C4-2B (cell line): ENCODE measurements around the gene ZSWIM5.

Experiments used
- H3K27ac ChIP-seq: fragments of 450-650 bp; 2 replicates; pipeline ENCODE4 v1.5.1; 2017
- ZFX ChIP-seq: fragments of 450-650 bp; IDR thresholded peaks from 2 replicates; pipeline ENCODE4 v1.6.1; 2017
- TF ChIP-seq, protein P1 (sequence below): fragments of 450-650 bp; conservative IDR thresholded peaks from 2 replicates; pipeline ENCODE4 v1.5.1; 2017; ENCODE audit warnings: mild to moderate bottlenecking

The ZSWIM5 gene

DNA sequence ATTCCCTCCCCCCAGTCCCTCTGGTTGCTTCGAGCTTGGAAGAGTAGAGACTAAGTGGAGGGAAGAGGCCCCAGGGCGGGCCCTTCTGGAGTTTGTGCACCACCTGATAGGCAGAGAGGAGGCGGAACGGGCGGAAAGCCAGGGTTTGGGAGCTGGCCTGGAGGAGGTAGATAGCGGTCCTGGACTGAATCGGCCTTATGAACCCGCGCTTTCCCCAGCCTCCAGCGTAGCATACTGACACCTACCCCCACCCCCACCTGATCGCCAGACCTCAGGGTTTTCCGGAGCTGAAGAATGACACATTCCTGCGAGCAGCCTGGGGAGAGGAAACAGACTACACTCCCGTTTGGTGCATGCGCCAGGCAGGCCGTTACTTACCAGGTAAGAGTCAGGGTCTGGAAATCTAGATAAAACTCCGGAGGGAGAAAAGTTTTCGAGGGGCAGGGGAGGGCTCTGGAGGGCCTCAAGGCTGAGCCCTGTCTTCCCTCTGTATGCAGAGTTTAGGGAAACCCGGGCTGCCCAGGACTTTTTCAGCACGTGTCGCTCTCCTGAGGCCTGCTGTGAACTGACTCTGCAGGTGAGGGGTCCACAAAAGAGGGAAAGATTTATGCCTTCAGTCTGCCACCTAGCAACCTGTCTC is 193.6 kb downstream of the ZSWIM5 start:
- H3K27ac ChIP-seq = peak overlapping the region; percentile 81
- TF ChIP-seq, protein P1, sequence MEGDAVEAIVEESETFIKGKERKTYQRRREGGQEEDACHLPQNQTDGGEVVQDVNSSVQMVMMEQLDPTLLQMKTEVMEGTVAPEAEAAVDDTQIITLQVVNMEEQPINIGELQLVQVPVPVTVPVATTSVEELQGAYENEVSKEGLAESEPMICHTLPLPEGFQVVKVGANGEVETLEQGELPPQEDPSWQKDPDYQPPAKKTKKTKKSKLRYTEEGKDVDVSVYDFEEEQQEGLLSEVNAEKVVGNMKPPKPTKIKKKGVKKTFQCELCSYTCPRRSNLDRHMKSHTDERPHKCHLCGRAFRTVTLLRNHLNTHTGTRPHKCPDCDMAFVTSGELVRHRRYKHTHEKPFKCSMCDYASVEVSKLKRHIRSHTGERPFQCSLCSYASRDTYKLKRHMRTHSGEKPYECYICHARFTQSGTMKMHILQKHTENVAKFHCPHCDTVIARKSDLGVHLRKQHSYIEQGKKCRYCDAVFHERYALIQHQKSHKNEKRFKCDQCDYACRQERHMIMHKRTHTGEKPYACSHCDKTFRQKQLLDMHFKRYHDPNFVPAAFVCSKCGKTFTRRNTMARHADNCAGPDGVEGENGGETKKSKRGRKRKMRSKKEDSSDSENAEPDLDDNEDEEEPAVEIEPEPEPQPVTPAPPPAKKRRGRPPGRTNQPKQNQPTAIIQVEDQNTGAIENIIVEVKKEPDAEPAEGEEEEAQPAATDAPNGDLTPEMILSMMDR = no peak
- no peak for TF ChIP-seq ZFX

DNA sequence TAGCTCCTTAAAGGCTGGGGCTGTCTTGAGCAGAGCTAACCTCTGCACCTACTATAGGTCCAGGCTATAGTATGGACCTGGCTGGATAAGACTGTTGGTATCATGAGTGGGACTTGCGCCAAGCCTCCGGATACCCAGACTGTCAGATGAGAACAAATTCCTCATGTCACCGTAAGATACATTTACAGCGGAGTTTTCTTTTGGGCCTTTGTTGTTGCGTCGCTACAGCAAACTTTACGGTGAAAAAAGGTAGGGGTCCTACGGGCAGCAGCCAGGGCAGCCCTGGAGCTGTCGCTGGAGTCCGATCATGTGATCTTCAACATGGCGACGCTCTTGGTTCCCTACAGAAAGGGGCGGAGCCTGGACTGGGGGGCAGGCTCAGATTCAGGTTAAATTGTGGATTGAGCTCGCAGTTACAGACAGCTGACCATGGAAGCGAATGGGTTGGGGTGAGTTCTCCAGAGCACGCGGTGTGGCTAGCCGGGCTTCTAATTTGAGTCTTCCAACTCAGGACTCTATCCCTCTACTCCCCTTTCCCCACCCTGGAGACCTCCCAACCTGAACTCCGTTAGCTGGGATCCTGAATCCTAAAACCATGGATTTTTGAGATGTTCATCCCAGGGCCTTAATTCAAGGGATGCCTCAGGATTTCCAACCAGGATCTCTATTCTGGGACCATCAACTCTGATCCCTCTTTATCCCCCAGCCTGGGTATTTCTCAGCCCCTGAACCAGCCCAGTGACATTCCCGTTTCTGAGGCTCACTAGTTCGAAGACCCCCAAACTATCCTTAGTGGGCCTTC is 194.4 kb downstream of the ZSWIM5 start, which contains the start of gene UROD:
UROD (plus strand) TSS at position 418 of the 802 bp plus-strand sequence; CDS start at position 430, 12 bp downstream.
- H3K27ac ChIP-seq = peak within 1 kb of the TSS; percentile 81
- TF ChIP-seq, protein P1 = no peak
- TF ChIP-seq ZFX = 0 out of 2 replicates have a peak, but pooled peaks have one; percentile 16

DNA sequence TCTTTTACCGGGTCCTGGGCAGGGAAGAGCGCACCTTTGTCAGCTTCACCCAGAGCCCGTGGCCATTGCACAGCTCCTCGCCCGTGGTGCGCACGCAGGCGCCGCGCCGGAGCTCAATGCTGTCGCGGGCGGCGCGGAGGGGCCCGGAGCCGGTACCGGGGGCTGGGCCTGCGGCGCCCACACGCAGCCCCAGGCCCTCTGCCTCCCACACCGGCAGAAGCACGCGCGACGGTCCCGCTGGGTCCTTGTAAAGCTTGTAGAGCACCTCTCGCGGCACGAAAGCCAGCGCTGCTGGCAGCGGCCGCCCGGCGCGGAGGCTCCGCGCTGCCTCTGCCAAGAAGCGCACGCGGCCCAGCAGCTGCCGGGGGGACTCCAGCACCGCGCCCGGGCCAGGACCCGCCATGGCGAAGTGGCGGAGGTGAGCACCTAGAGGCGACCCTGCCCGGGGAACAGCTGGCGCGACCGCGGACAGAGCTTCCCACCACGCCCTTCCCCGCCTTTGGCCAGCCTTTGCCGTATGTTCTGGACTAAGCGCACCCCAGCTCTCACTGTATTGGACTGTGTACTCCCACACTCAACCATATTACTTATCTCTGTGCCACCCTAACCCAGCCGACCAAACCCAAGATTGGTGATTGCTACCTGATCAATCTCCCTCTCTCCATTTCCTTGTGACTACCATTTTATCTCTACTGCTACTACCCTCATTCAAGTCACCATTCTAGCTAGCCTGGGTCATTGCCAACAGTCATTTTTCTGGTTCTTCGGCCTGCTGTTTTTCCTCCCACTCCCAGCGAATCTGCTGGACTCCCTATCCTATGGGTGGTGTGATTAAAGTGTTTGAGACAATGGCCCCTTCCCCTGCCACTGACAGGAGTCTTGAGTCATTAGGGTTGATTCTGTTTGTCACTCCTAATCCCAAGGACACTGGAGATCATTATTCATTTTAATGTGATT is 195.3 kb downstream of the ZSWIM5 start, which contains the start of gene HECTD3:
HECTD3 (minus strand) TSS at position 470 of the 957 bp plus-strand sequence; CDS start at position 403, 67 bp downstream.
- peak; percentile 24; the same call in 1 of the 2 replicates for TF ChIP-seq ZFX
- TF ChIP-seq, protein P1 = no peak
- H3K27ac ChIP-seq = peak within 1 kb of the TSS; percentile 81

DNA sequence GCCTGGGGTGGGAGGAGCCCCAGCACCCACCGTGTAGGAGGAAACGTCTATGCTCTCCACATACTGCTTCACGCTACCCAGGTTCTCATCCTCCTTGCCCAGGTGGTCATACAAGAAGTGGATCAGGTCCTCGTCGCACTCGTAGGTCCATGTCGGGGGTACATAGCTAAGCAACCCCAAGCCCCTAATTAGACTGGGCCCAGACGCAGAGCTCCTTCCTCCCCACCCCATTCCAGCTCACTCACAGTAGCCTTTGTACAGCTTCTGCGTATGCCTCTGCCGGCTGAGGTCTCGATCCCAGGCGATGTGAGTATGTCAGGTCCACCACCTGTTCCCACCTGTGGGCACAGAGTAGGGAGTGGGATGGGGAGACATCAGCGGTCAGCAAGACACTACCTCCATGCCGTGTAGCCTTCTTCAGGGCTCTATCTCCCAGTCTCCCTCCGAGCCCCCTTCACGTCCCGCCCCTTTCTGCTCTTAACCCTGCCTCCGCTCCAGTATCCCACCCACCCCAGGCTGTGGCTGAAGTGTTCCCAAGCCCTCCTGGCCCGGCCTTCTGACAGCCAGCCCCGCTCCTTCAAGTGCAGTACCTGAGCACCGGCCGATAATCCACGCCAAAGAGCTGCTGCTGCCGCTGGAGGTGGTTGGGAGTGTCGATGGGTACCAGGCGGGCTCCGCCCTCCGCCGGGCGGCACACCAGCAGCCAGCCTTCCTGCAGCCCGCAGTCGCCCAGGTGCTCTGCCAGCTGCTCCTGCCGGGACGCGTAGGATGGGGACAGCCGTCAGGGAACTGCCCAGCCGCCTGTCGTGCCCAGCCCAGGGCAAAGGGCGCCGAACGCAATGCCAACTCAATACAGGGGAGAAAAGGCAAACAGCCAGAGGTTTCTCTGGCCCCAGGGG is 196.2 kb downstream of the ZSWIM5 start:
- TF ChIP-seq ZFX = no peak
- TF ChIP-seq, protein P1 = no peak
- peak overlapping the region; percentile 81 for H3K27ac ChIP-seq

DNA sequence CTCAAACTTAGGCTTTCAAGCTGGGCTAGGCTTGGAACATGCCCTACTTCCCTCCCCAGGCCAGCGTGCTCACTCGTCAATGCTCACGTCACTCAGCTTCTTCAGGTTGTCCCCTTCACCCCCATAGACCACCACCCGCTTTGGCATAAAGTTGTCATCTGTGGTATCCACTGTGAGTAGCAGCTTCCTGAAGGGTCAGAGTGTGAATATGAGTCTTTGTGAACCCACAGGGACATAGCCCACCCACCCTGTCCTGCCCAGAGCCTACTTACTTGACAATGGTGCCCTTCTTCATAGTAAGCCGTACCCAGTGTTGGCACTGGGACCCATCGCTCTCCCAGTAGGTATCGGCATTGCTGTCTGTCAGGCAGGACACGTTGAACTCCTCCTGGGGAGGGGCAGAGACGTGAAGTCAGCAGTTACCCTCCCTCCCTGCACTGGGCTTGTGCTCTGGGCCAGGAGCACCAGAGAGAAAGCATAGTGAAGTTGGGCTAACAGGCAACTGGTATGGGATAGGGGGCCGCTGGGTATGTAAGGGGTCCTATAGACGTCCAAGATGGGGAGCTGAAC is 197.0 kb downstream of the ZSWIM5 start:
- no peak overlapping the region; the same call in 1 of the 2 replicates for H3K27ac ChIP-seq
- no peak for TF ChIP-seq ZFX
- TF ChIP-seq, protein P1 = no peak

DNA sequence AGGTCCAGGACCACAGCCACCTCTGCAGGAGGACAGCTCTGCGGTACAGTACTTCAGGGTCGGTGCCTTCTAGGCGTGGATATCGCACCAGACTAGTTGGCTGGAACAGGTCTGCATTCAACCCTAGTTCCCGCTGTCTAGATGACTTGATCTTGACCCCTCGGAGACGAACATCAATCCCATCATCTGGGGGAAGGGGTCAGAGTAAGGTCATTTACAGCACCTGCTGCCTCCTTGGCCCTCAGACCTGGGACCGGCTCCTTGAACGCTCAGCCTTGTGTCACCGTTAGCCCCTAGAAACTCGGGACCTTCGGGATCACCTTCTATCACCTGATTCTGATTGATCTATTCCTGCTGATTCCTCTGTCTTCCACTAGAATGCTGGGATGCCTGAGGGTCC is 197.9 kb downstream of the ZSWIM5 start:
- no peak for TF ChIP-seq ZFX
- TF ChIP-seq, protein P1 = no peak
- no peak overlapping the region for H3K27ac ChIP-seq
